HCT116 (cell line): Measurements from ENCODE around the gene PLB1. TPM values are rescaled to one million over a fixed set of nuclear protein-coding genes. Genes with fewer than 3 reads are reported as not detected.

Experiments used
- ATAC-seq: fragments of 200-7000 bp; cut with Tn5 transposase; 2 replicates; pipeline ENCODE4 v1.9.1; 2020; ENCODE audit warnings: mild to moderate bottlenecking, moderate library complexity
- BruUV-seq: library from RNA; stranded (reverse); fragments of 400-500 nt; replicated peaks from 2 replicates; lab custom pipeline; 2021; lab: Mats Ljungman, UMichigan
- CTCF ChIA-PET: fragments of 300-600 bp; sonication (Branson Sonifier 250); formaldehyde crosslinking; loops from one replicate; lab custom pipeline; 2021; ENCODE audit warnings: antibody characterized with exemption; lab: Charles Lee
- POLR2A ChIA-PET: fragments of 300-600, 350-600 bp; sonication (Branson Sonifier 250); formaldehyde crosslinking; loops from one replicate; lab custom pipeline; 2021; ENCODE audit warnings: antibody characterized with exemption; lab: Charles Lee
- RAD21 ChIA-PET, 2 experiments: fragments of 300-600 bp; sonication (Branson Sonifier 250); formaldehyde crosslinking; loops; one replicate each; lab custom pipeline; 2023; ENCODE audit warnings: low total read pairs in 2 of 2; ENCODE audit not compliant: uncharacterized antibody in 2 of 2, unreplicated experiment in 2 of 2, low non-redundant PET in 1 of 2; lab: Charles Lee
- DNase-seq: peaks from one replicate; pipeline ENCODE4 v3.0.0-alpha.2; 2010; ENCODE audit warnings: low read depth, low spot score
- H2AFZ ChIP-seq: fragments of 200-600 bp; shearing (Covaris generic), sonication (generic); 2 replicates; pipeline ENCODE4 v1.6.1; 2017; ENCODE audit warnings: low read depth, mixed run types, mixed read lengths, antibody characterized with exemption, low read length; ENCODE audit not compliant: poor library complexity, severe bottlenecking
- H3K27ac ChIP-seq: 2 replicates; pipeline ENCODE4 v1.5.1; 2012; ENCODE audit warnings: low read depth, low read length
- H3K27me3 ChIP-seq: fragments of 200-600 bp; sonication (generic); 2 replicates; pipeline ENCODE4 v1.6.1; 2016; ENCODE audit warnings: mixed run types, low read length, mixed read lengths; ENCODE audit not compliant: insufficient read depth
- H3K36me3 ChIP-seq, 2 experiments: fragments of 200-500 bp in 1 of 2; fragments of 200-600 bp in 1 of 2; sonication (Bioruptor generic) in 1 of 2; sonication (generic) in 1 of 2; 2 replicates each; pipeline versions ENCODE4 v1.5.1 to v1.6.1; 2014 to 2016; ENCODE audit warnings: low read length in 2 of 2, inconsistent platforms in 1 of 2, mixed read lengths in 1 of 2, mixed run types in 1 of 2; ENCODE audit not compliant: insufficient read depth in 2 of 2, control insufficient read depth in 1 of 2
- H3K4me1 ChIP-seq, 2 experiments: fragments of 200-600 bp in 1 of 2; sonication (generic) in 1 of 2; 2 replicates each; pipeline versions ENCODE4 v1.5.1 to v1.6.1; 2012 to 2017; ENCODE audit warnings: low read length in 2 of 2, inconsistent platforms in 1 of 2, mild to moderate bottlenecking in 1 of 2, mixed read lengths in 1 of 2, mixed run types in 1 of 2, moderate library complexity in 1 of 2; ENCODE audit not compliant: insufficient read depth in 2 of 2, control insufficient read depth in 1 of 2
- H3K4me2 ChIP-seq: fragments of 200-600 bp; sonication (generic); 2 replicates; pipeline ENCODE4 v1.6.1; 2017; ENCODE audit warnings: mixed run types, low read length, mixed read lengths
- H3K4me3 ChIP-seq, 2 experiments: fragments of 200-600 bp in 1 of 2; sonication (generic) in 1 of 2; replicated peaks in 1 of 2; 2 replicates each; pipeline ENCODE4 v1.5.1; 2011 to 2016; ENCODE audit warnings: low read length in 2 of 2, control low read depth in 1 of 2, low read depth in 1 of 2, mild to moderate bottlenecking in 1 of 2, mixed read lengths in 1 of 2, mixed run types in 1 of 2
- H3K79me2 ChIP-seq: fragments of 200-600 bp; sonication (generic); 2 replicates; pipeline ENCODE4 v1.6.1; 2017; ENCODE audit warnings: mild to moderate bottlenecking, mixed run types, low read length, moderate library complexity, mixed read lengths; ENCODE audit not compliant: insufficient read depth
- H3K9ac ChIP-seq: fragments of 200-600 bp; sonication (generic); 2 replicates; pipeline ENCODE4 v1.6.1; 2016; ENCODE audit warnings: low read length, mixed read lengths
- H3K9me2 ChIP-seq: fragments of 200-600 bp; sonication (generic), shearing (Covaris generic); 2 replicates; pipeline ENCODE4 v1.6.1; 2017; ENCODE audit warnings: mixed run types, mild to moderate bottlenecking, moderate library complexity; ENCODE audit not compliant: insufficient read depth
- H3K9me3 ChIP-seq, 2 experiments: fragments of 200-500 bp in 1 of 2; fragments of 200-600 bp in 1 of 2; sonication (Bioruptor generic) in 1 of 2; sonication (generic) in 1 of 2; 2 replicates each; pipeline ENCODE4 v1.6.1; 2014 to 2017; ENCODE audit warnings: low read length in 2 of 2, mixed read lengths in 2 of 2, inconsistent platforms in 1 of 2, low read depth in 1 of 2, mild to moderate bottlenecking in 1 of 2, mixed run types in 1 of 2, moderate library complexity in 1 of 2; ENCODE audit not compliant: control insufficient read depth in 1 of 2, insufficient read depth in 1 of 2
- H4K20me1 ChIP-seq: fragments of 200-600 bp; sonication (generic), shearing (Covaris generic); 2 replicates; pipeline ENCODE4 v1.6.1; 2017; ENCODE audit warnings: mixed run types, mild to moderate bottlenecking, moderate library complexity; ENCODE audit not compliant: insufficient read depth
- CEBPB ChIP-seq: IDR thresholded peaks from 2 replicates; pipeline ENCODE4 v1.6.1; 2012; ENCODE audit warnings: low read depth
- CTCF ChIP-seq, 3 experiments: fragments of 200-600 bp in 1 of 3; sonication (generic) in 1 of 3; IDR thresholded peaks in 2 of 3; conservative IDR thresholded peaks in 1 of 3; 2 replicates each; pipeline ENCODE4 v1.5.1; 2012 to 2017; ENCODE audit warnings: low read depth in 2 of 3, low read length in 2 of 3, antibody characterized with exemption in 1 of 3, borderline replicate concordance in 1 of 3, control low read depth in 1 of 3, mild to moderate bottlenecking in 1 of 3, mixed read lengths in 1 of 3, mixed run types in 1 of 3, moderate library complexity in 1 of 3; ENCODE audit not compliant: insufficient read depth in 1 of 3
- FOSL1 ChIP-seq: IDR thresholded peaks from 2 replicates; pipeline ENCODE4 v1.6.1; 2012; ENCODE audit warnings: low read depth
- JUND ChIP-seq: IDR thresholded peaks from 2 replicates; pipeline ENCODE4 v1.6.1; 2012
- SRF ChIP-seq: IDR thresholded peaks from 2 replicates; pipeline ENCODE4 v1.6.1; 2012; ENCODE audit warnings: low read depth
- YY1 ChIP-seq: IDR thresholded peaks from 2 replicates; pipeline ENCODE4 v1.6.1; 2011; ENCODE audit warnings: low read length, low read depth, moderate library complexity, mild to moderate bottlenecking; ENCODE audit not compliant: insufficient replicate concordance; ENCODE audit errors: extremely low read depth
- intact Hi-C: fragments of 100-400 bp; cut with micrococcal nuclease; formaldehyde crosslinking; loops from 2 replicates; pipeline ENCODE4 v1.10.0; 2022
- total RNA-seq: library from RNA; stranded (reverse); gene quantifications from one replicate; pipeline ENCODE4 v1.2.1, GENCODE V29; 2021; ENCODE audit not compliant: unreplicated experiment

Gene PLB1
- total RNA-seq, 1 experiment from 2014 or later: 0.49 TPM

- Histone ChIP-seq H3K9ac (peak overlapping the region; percentile 16; the same call in 1 of the 2 replicates), H3K4me3 (peak overlapping the region in 1 of 2 experiments; percentile 27; a peak in 2 of 4 replicates), H3K27ac (no peak overlapping the region), H3K36me3 (no peaks in the 10 kb centered on the region), H4K20me1 (no peaks in the 10 kb centered on the region), H3K4me2 (peak overlapping the region; percentile 70), H3K79me2 (no peaks in the 10 kb centered on the region), H3K27me3 (no peaks in the 10 kb centered on the region), H3K9me3 (no peaks in the 10 kb centered on the region), H3K9me2 (no peaks in the 10 kb centered on the region), H3K4me1 (peaks cover 12 to 54% of the 10 kb centered on the region in 2 experiments), H2AFZ (peak overlapping the region; percentile 73)
- ChIA-PET POLR2A (no interaction called here), CTCF (interaction anchor here (0.8 to 1.0 kb wide), 2 partner anchors 695 to 766 kb away, joined by 3 to 4 read pairs; no protein-coding TSS in a partner anchor), RAD21 (no interaction called here)
- no TSS peak for BruUV-seq
- ATAC-seq (no peak), DNase-seq (peak; percentile 21)
- intact Hi-C loops: no loop called here
- TF ChIP-seq SRF: peak; percentile 70; the same call in 1 of the 2 replicates
- peak; percentile 49; the same call in 1 of the 2 replicates for TF ChIP-seq JUND
- no peak for TF ChIP-seq CEBPB
- no peak for TF ChIP-seq CTCF (IDR thresholded peaks at IDR 0.05 in 2 of 3, conservative IDR thresholded peaks at IDR 0.05 in 1 of 3; ENCODE audit: borderline replicate concordance in 1 of 3, insufficient read depth in 1 of 3, low read depth in 2 of 3, low read length in 2 of 3)
- no peak for TF ChIP-seq YY1
- peak; percentile 40; the same call in 1 of the 2 replicates for TF ChIP-seq FOSL1
Measured at GRCh38 chr2:28449488-28450395, 46.1 kb upstream of the PLB1 start.
